Liver (tissue), 2 donors: ENCODE measurements around the gene HPCAL1.

Experiments used
- EGR1 ChIP-seq, 2 donors: IDR thresholded peaks; 2 replicates each; pipeline ENCODE4 v1.6.1; 2016 to 2018; ENCODE audit warnings: antibody characterized with exemption in 2 of 2, low read depth in 2 of 2
- TF ChIP-seq, protein P1 (sequence below): IDR thresholded peaks from 2 replicates; pipeline ENCODE4 v1.6.1; 2016; ENCODE audit warnings: antibody characterized with exemption
- donor health status: healthy.

DNA sequence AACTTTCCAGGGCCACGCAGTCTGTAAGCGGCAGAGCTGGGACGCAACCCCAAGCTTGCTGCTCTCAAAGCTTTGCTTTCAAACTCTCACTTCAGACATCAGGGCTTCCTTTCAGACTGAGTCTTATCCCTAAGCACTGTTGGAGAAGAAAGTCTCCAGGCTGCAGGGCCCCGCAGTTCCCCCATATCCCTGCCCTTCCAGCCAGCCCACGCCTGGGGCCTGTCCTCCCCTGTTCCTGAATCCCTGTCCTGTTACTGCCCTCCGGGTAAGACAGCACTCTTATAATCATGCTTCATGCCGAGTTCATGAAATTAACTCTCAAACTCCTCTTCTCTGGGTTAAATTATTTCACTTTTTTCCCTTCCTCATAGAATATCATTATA, 37.9 kb downstream of the HPCAL1 start:
- TF ChIP-seq, protein P1, sequence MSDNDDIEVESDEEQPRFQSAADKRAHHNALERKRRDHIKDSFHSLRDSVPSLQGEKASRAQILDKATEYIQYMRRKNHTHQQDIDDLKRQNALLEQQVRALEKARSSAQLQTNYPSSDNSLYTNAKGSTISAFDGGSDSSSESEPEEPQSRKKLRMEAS = no peak
- no peak for TF ChIP-seq EGR1 (IDR thresholded peaks at IDR 0.05; ENCODE audit: low read depth in 2 of 2)
